DOHH2 (cell line): ENCODE measurements around the gene ADAM10.

ENCODE experiments used
- H3F3A ChIP-seq: fragments of 200-600 bp; sonication (generic), shearing (Covaris generic); 2 replicates; pipeline ENCODE4 v1.6.0; 2016; ENCODE audit warnings: antibody characterized with exemption, mild to moderate bottlenecking; ENCODE audit not compliant: control insufficient read depth, insufficient read depth
- H3K27ac ChIP-seq: fragments of 200-600 bp; sonication (generic); 2 replicates; pipeline ENCODE4 v1.5.1; 2014; ENCODE audit warnings: low read depth, mild to moderate bottlenecking, low read length, moderate library complexity
- H3K27me3 ChIP-seq: fragments of 200-600 bp; sonication (generic); 2 replicates; pipeline ENCODE4 v1.6.1; 2014; ENCODE audit warnings: mild to moderate bottlenecking, low read length, mixed read lengths; ENCODE audit not compliant: control insufficient read depth
- H3K36me3 ChIP-seq: fragments of 200-600 bp; sonication (generic); 2 replicates; pipeline ENCODE4 v1.6.1; 2014; ENCODE audit warnings: mild to moderate bottlenecking, low read length, moderate library complexity, mixed read lengths; ENCODE audit not compliant: control insufficient read depth
- H3K4me1 ChIP-seq: fragments of 200-600 bp; sonication (generic); 2 replicates; pipeline ENCODE4 v1.6.1; 2014; ENCODE audit warnings: mild to moderate bottlenecking, low read length, mixed read lengths; ENCODE audit not compliant: control insufficient read depth
- H3K4me2 ChIP-seq: fragments of 200-600 bp; sonication (generic); 2 replicates; pipeline ENCODE4 v1.6.0; 2014; ENCODE audit warnings: mild to moderate bottlenecking, low read length, moderate library complexity
- H3K4me3 ChIP-seq: fragments of 200-600 bp; sonication (generic); 2 replicates; pipeline ENCODE4 v1.5.1; 2014; ENCODE audit warnings: mild to moderate bottlenecking, low read length, mixed read lengths
- H3K79me2 ChIP-seq: fragments of 200-600 bp; sonication (generic); 2 replicates; pipeline ENCODE4 v1.6.1; 2014; ENCODE audit warnings: mild to moderate bottlenecking, low read length, mixed read lengths; ENCODE audit not compliant: control insufficient read depth
- H3K9me2 ChIP-seq: fragments of 200-600 bp; sonication (generic); replicated peaks from 2 replicates; pipeline ENCODE4 v1.6.1; 2014; ENCODE audit warnings: mild to moderate bottlenecking, low read length, mixed read lengths; ENCODE audit not compliant: control insufficient read depth
- H3K9me3 ChIP-seq: fragments of 200-600 bp; sonication (generic); 2 replicates; pipeline ENCODE4 v1.6.1; 2014; ENCODE audit warnings: antibody characterized with exemption, low read length, mixed read lengths; ENCODE audit not compliant: control insufficient read depth, insufficient read depth
- H4K20me1 ChIP-seq: fragments of 200-600 bp; sonication (generic); 2 replicates; pipeline ENCODE4 v1.6.0; 2014; ENCODE audit warnings: low read depth, mild to moderate bottlenecking, antibody characterized with exemption, low read length, moderate library complexity; ENCODE audit not compliant: control insufficient read depth, insufficient read depth
- CTCF ChIP-seq: fragments of 200-600 bp; sonication (generic); IDR thresholded peaks from one replicate; pipeline ENCODE4 v1.5.1; 2014; ENCODE audit warnings: antibody characterized with exemption, mild to moderate bottlenecking, low read depth, low read length; ENCODE audit not compliant: poor library complexity, severe bottlenecking
- EZH2phosphoT487 ChIP-seq: fragments of 200-600 bp; sonication (generic); IDR thresholded peaks from 2 replicates; pipeline ENCODE4 v1.6.1; 2017; ENCODE audit warnings: borderline replicate concordance, mild to moderate bottlenecking, antibody characterized with exemption, low read length, moderate library complexity, mixed read lengths

ADAM10 gene

GRCh38 chr15:58547628-58548307, 201.7 kb downstream of the ADAM10 start:
- Histone ChIP-seq H3K4me3 (no peak overlapping the region), H3K36me3 (no peaks in the 10 kb centered on the region), H3K79me2 (no peaks in the 10 kb centered on the region), H3K4me1 (no peaks in the 10 kb centered on the region), H3K27ac (no peak overlapping the region), H3K9me3 (no peaks in the 10 kb centered on the region), H4K20me1 (no peaks in the 10 kb centered on the region), H3K4me2 (no peak overlapping the region), H3K9me2 (no peaks in the 10 kb centered on the region), H3K27me3 (no peaks in the 10 kb centered on the region; the same call in 1 of the 2 replicates), H3F3A (no peaks in the 10 kb centered on the region)
- TF ChIP-seq EZH2phosphoT487 = no peak
- TF ChIP-seq CTCF = no peak

DNA sequence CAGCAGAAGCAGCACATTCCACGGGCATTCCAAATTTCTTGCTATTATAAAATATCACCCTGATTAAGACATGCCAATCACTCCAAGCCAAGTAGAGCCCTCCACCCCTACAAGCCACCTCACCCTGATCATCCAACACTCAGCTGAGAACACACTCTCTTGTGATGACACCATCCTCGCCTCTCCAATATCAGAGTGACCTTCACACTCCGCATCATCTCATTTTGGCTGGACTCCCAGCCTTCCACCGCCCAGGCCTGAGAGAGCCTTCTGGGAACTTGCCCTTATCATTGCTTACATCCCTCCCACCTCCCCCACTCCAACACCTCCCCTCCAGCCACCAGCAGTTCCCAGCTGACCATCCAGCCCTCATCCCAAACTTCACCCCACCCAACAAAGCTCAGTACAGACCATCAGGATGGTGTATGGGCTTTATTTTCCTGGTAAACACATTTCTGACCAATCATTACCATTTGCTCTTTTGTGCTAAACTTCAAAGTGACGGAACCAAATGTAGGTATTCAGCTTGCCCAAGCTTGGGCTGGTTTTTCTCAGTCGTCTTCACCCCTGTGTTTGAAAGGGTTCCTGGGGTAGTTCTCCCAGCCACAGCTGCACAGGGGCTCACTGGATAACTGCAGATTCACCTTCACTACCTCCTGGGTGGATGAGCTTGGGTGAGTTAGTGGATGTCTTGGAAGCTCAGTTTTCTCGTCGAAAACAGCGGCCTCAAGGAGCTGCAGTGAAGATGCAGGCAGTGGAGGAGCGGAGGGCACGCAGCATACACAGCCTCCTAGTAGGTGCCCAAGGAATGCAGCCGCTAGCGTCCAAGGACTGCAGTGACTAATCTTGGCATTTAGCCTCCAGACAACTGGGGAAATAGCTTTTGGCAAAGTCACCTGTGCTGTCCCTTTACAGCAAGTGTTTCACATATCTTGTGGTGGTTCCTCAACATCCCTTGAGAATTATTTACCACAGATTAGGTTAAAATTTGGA, 202.6 kb downstream of the ADAM10 start:
- Histone ChIP-seq H3K9me2 (no peaks in the 10 kb centered on the region), H3K79me2 (no peaks in the 10 kb centered on the region), H3K4me1 (no peaks in the 10 kb centered on the region), H3K27me3 (no peaks in the 10 kb centered on the region; the same call in 1 of the 2 replicates), H3F3A (no peaks in the 10 kb centered on the region), H3K9me3 (no peaks in the 10 kb centered on the region), H3K27ac (no peak overlapping the region), H3K4me2 (no peak overlapping the region), H3K4me3 (no peak overlapping the region), H3K36me3 (no peaks in the 10 kb centered on the region), H4K20me1 (no peaks in the 10 kb centered on the region)
- no peak for TF ChIP-seq CTCF
- no peak for TF ChIP-seq EZH2phosphoT487

- no peaks in the 10 kb centered on the region for H3F3A ChIP-seq
- no peaks in the 10 kb centered on the region for H3K27me3 ChIP-seq
- no peaks in the 10 kb centered on the region for H3K4me1 ChIP-seq
- H3K36me3 ChIP-seq = no peaks in the 10 kb centered on the region
- no peak overlapping the region for H3K4me3 ChIP-seq
- no peaks in the 10 kb centered on the region for H3K9me3 ChIP-seq
- H3K79me2 ChIP-seq = no peaks in the 10 kb centered on the region
- TF ChIP-seq CTCF (no peak), EZH2phosphoT487 (no peak)
- no peak overlapping the region for H3K4me2 ChIP-seq
- no peaks in the 10 kb centered on the region for H3K9me2 ChIP-seq
- no peaks in the 10 kb centered on the region for H4K20me1 ChIP-seq
- no peak overlapping the region for H3K27ac ChIP-seq
These were observed 203.4 kb downstream of the ADAM10 start for GRCh38 chr15:58546066-58546591.
